Body of pancreas (tissue), 4 donors: ENCODE measurements around the gene CBL.

ENCODE experiments used
- POLR2A ChIP-seq, 3 donors: fragments of 450-650 bp; IDR thresholded peaks; one replicate each; pipeline ENCODE4 v1.6.1; 2016; ENCODE audit warnings: antibody characterized with exemption in 3 of 3, mild to moderate bottlenecking in 2 of 3
- TF ChIP-seq, protein P1 (sequence below), 7 experiments: fragments of 450-650 bp in 4 of 7; fragments of 200-600 bp in 3 of 7; sonication (generic) in 3 of 7; IDR thresholded peaks; one replicate each; pipeline ENCODE4 v1.5.1; 2016 to 2019; ENCODE audit warnings: antibody characterized with exemption in 7 of 7

- TF ChIP-seq, protein P1, sequence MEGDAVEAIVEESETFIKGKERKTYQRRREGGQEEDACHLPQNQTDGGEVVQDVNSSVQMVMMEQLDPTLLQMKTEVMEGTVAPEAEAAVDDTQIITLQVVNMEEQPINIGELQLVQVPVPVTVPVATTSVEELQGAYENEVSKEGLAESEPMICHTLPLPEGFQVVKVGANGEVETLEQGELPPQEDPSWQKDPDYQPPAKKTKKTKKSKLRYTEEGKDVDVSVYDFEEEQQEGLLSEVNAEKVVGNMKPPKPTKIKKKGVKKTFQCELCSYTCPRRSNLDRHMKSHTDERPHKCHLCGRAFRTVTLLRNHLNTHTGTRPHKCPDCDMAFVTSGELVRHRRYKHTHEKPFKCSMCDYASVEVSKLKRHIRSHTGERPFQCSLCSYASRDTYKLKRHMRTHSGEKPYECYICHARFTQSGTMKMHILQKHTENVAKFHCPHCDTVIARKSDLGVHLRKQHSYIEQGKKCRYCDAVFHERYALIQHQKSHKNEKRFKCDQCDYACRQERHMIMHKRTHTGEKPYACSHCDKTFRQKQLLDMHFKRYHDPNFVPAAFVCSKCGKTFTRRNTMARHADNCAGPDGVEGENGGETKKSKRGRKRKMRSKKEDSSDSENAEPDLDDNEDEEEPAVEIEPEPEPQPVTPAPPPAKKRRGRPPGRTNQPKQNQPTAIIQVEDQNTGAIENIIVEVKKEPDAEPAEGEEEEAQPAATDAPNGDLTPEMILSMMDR (IDR thresholded peaks at IDR 0.05): no peak
- no peak for TF ChIP-seq POLR2A (IDR thresholded peaks at IDR 0.05)
These were observed 48.1 kb downstream of the CBL start for GRCh38 chr11:119254239-119254638.
